ENCODE data around the gene BFAR. TPM values are rescaled to one million over a fixed set of nuclear protein-coding genes. Genes with fewer than 3 reads are reported as not detected.
"Not testable (repeated sequence)": the region's sequence is repeated elsewhere in the genome, so short reads cannot be mapped to it uniquely, and the experiment has no call there.

The BFAR gene
- total and polyA plus RNA-seq, 10 of the 15 experiments (the other 5 are each of a cell fraction or from before 2014, with no cell fraction given) = 34.6 to 62.0 (median 43.4) TPM

GRCh38 chr16:14694129-14694528, 61.4 kb downstream of the BFAR start, which contains the start of gene PLA2G10:
TSS of gene PLA2G10 (minus strand) at chr16:14694308. CDS start at chr16:14694229, 79 bp downstream.
- RAD21 ChIA-PET (ENCODE audit: unreplicated experiment); H3K4me3 ChIP-seq; H3K4me2 ChIP-seq (ENCODE audit: control insufficient read depth, insufficient read depth); CTCF ChIA-PET; ATAC-seq; H3K9ac ChIP-seq (ENCODE audit: control insufficient read depth, insufficient read depth, low read length); H3K79me2 ChIP-seq (ENCODE audit: control insufficient read depth, insufficient read depth, low read length); H3K4me1 ChIP-seq (ENCODE audit: control insufficient read depth, insufficient read depth, low read length); BruUV-seq (replicated peaks); H3K27me3 ChIP-seq (replicated peaks in 1 of 2; ENCODE audit: control insufficient read depth in 2 of 2, insufficient read depth in 2 of 2, low read length in 1 of 2); POLR2A ChIA-PET; intact Hi-C loops (cut with micrococcal nuclease; ENCODE audit: unreplicated experiment); H3K27ac ChIP-seq (ENCODE audit: control insufficient read depth, insufficient read depth); in situ Hi-C loops (cut with MboI); H4K20me1 ChIP-seq (ENCODE audit: control insufficient read depth, insufficient read depth); H3K9me3 ChIP-seq (replicated peaks; ENCODE audit: control insufficient read depth, insufficient read depth, low read length); H2AFZ ChIP-seq (ENCODE audit: control insufficient read depth, low read depth, low read length); SMC1A ChIA-PET (ENCODE audit: uncharacterized antibody, unreplicated experiment); FAIRE-seq; DNase-seq (ENCODE audit: low read depth, low spot score); H3K36me3 ChIP-seq (ENCODE audit: control insufficient read depth in 2 of 2, insufficient read depth in 2 of 2, low read length in 1 of 2): not testable (repeated sequence)
- no CpG with 5 or more reads among the region's 28 CpGs for WGBS (ENCODE audit: insufficient coverage, insufficient replicate concordance, low lambda C conversion rate, missing lambda C conversion rate)

- H3K27ac ChIP-seq (ENCODE audit: control insufficient read depth, insufficient read depth); H3K4me1 ChIP-seq (ENCODE audit: control insufficient read depth, insufficient read depth, low read length); H2AFZ ChIP-seq (ENCODE audit: control insufficient read depth, low read depth, low read length); FAIRE-seq; H3K79me2 ChIP-seq (ENCODE audit: control insufficient read depth, insufficient read depth, low read length); H3K9me3 ChIP-seq (replicated peaks; ENCODE audit: control insufficient read depth, insufficient read depth, low read length); CTCF ChIA-PET; H4K20me1 ChIP-seq (ENCODE audit: control insufficient read depth, insufficient read depth); H3K36me3 ChIP-seq (ENCODE audit: control insufficient read depth in 2 of 2, insufficient read depth in 2 of 2, low read length in 1 of 2); intact Hi-C loops (cut with micrococcal nuclease; ENCODE audit: unreplicated experiment); in situ Hi-C loops (cut with MboI); DNase-seq (ENCODE audit: low read depth, low spot score); SMC1A ChIA-PET (ENCODE audit: uncharacterized antibody, unreplicated experiment); H3K4me3 ChIP-seq; ATAC-seq; BruUV-seq (replicated peaks); H3K4me2 ChIP-seq (ENCODE audit: control insufficient read depth, insufficient read depth); H3K9ac ChIP-seq (ENCODE audit: control insufficient read depth, insufficient read depth, low read length); RAD21 ChIA-PET (ENCODE audit: unreplicated experiment); H3K27me3 ChIP-seq (replicated peaks in 1 of 2; ENCODE audit: control insufficient read depth in 2 of 2, insufficient read depth in 2 of 2, low read length in 1 of 2); POLR2A ChIA-PET: not testable (repeated sequence)
- WGBS (ENCODE audit: insufficient coverage, insufficient replicate concordance, low lambda C conversion rate, missing lambda C conversion rate) = no CpG with 5 or more reads among the region's 7 CpGs
Observed at GRCh38 chr16:14701859-14702258, 69.1 kb downstream of the BFAR start.

- H3K27ac ChIP-seq (ENCODE audit: control insufficient read depth, insufficient read depth); H3K9me3 ChIP-seq (replicated peaks; ENCODE audit: control insufficient read depth, insufficient read depth, low read length); H4K20me1 ChIP-seq (ENCODE audit: control insufficient read depth, insufficient read depth); H3K4me3 ChIP-seq; H3K36me3 ChIP-seq (ENCODE audit: control insufficient read depth in 2 of 2, insufficient read depth in 2 of 2, low read length in 1 of 2); H3K9ac ChIP-seq (ENCODE audit: control insufficient read depth, insufficient read depth, low read length); CTCF ChIA-PET; intact Hi-C loops (cut with micrococcal nuclease; ENCODE audit: unreplicated experiment); ATAC-seq; H3K4me2 ChIP-seq (ENCODE audit: control insufficient read depth, insufficient read depth); in situ Hi-C loops (cut with MboI); POLR2A ChIA-PET; H2AFZ ChIP-seq (ENCODE audit: control insufficient read depth, low read depth, low read length); DNase-seq (ENCODE audit: low read depth, low spot score); SMC1A ChIA-PET (ENCODE audit: uncharacterized antibody, unreplicated experiment); H3K4me1 ChIP-seq (ENCODE audit: control insufficient read depth, insufficient read depth, low read length); RAD21 ChIA-PET (ENCODE audit: unreplicated experiment); H3K79me2 ChIP-seq (ENCODE audit: control insufficient read depth, insufficient read depth, low read length); FAIRE-seq; BruUV-seq (replicated peaks); H3K27me3 ChIP-seq (replicated peaks in 1 of 2; ENCODE audit: control insufficient read depth in 2 of 2, insufficient read depth in 2 of 2, low read length in 1 of 2): not testable (repeated sequence)
- WGBS (ENCODE audit: insufficient coverage, insufficient replicate concordance, low lambda C conversion rate, missing lambda C conversion rate) = no CpG with 5 or more reads among the region's 11 CpGs
Observed at GRCh38 chr16:14702672-14703071, 69.9 kb downstream of the BFAR start.

- intact Hi-C loops (cut with micrococcal nuclease; ENCODE audit: unreplicated experiment) = not testable (repeated sequence)
Observed at GRCh38 chr16:14703156-14704011, 70.6 kb downstream of the BFAR start, which contains the start of gene NPIPA3. TSS of gene NPIPA3 (plus strand) at chr16:14703411. CDS start at chr16:14708944, 5,533 bp downstream.

More at GRCh38 chr16:14703156-14704011, 70.6 kb downstream of the BFAR start, which contains the start of gene NPIPA3:
- H3K9ac ChIP-seq (ENCODE audit: control insufficient read depth, insufficient read depth, low read length); H3K36me3 ChIP-seq (ENCODE audit: control insufficient read depth in 2 of 2, insufficient read depth in 2 of 2, low read length in 1 of 2); H3K4me1 ChIP-seq (ENCODE audit: control insufficient read depth, insufficient read depth, low read length); SMC1A ChIA-PET (ENCODE audit: uncharacterized antibody, unreplicated experiment); in situ Hi-C loops (cut with MboI); H3K79me2 ChIP-seq (ENCODE audit: control insufficient read depth, insufficient read depth, low read length); H3K27me3 ChIP-seq (replicated peaks in 1 of 2; ENCODE audit: control insufficient read depth in 2 of 2, insufficient read depth in 2 of 2, low read length in 1 of 2); POLR2A ChIA-PET; DNase-seq (ENCODE audit: low read depth, low spot score); H3K9me3 ChIP-seq (replicated peaks; ENCODE audit: control insufficient read depth, insufficient read depth, low read length); BruUV-seq (replicated peaks); RAD21 ChIA-PET (ENCODE audit: unreplicated experiment); H3K4me2 ChIP-seq (ENCODE audit: control insufficient read depth, insufficient read depth); H3K4me3 ChIP-seq; H2AFZ ChIP-seq (ENCODE audit: control insufficient read depth, low read depth, low read length); H3K27ac ChIP-seq (ENCODE audit: control insufficient read depth, insufficient read depth); H4K20me1 ChIP-seq (ENCODE audit: control insufficient read depth, insufficient read depth); CTCF ChIA-PET: not testable (repeated sequence)
- WGBS (ENCODE audit: insufficient coverage, insufficient replicate concordance, low lambda C conversion rate, missing lambda C conversion rate) = no CpG with 5 or more reads among the region's 73 CpGs
- ATAC-seq (peak; percentile 99), FAIRE-seq (peak; percentile 95)

Data from GM12878 (cell line).